HepG2 (cell line): Measurements from ENCODE around the gene FANCD2. TPM values are rescaled to one million over a fixed set of nuclear protein-coding genes. Genes with fewer than 3 reads are reported as not detected.

ENCODE experiments used
- MAX ChIP-seq: IDR thresholded peaks from 2 replicates; pipeline ENCODE4 v1.6.1; 2012; ENCODE audit warnings: inconsistent platforms
- NFIC ChIP-seq: IDR thresholded peaks from 2 replicates; pipeline ENCODE4 v1.6.1; 2012; ENCODE audit warnings: mild to moderate bottlenecking, low read length, inconsistent platforms
- TCF12 ChIP-seq, 2 experiments: fragments of 450-650 bp in 1 of 2; sonication (generic) in 1 of 2; formaldehyde crosslinking in 1 of 2; IDR thresholded peaks; 2 replicates each; pipeline versions ENCODE4 v1.6.1 to v1.8.0; 2017 to 2022; ENCODE audit warnings: antibody characterized with exemption in 1 of 2, mild to moderate bottlenecking in 1 of 2, missing genetic modification reagents in 1 of 2, moderate library complexity in 1 of 2
- TFAP4 ChIP-seq: sonication (generic); IDR thresholded peaks from 2 replicates; pipeline ENCODE4 v1.6.1; 2016; ENCODE audit warnings: low read depth, borderline replicate concordance
- ZMYM3 ChIP-seq: sonication (generic); formaldehyde crosslinking; IDR thresholded peaks from 2 replicates; pipeline ENCODE4 v1.5.1; 2020; ENCODE audit warnings: mild to moderate bottlenecking, missing genetic modification reagents
- ZNF121 ChIP-seq: sonication (generic); formaldehyde crosslinking; IDR thresholded peaks from 2 replicates; pipeline ENCODE4 v1.5.0; 2020; ENCODE audit warnings: mild to moderate bottlenecking, missing genetic modification reagents
- ZNF367 ChIP-seq: sonication (generic); formaldehyde crosslinking; IDR thresholded peaks from 2 replicates; pipeline ENCODE4 v1.4.0; 2020; ENCODE audit warnings: missing genetic modification reagents, borderline replicate concordance
- ZNF382 ChIP-seq: sonication (generic); formaldehyde crosslinking; IDR thresholded peaks from 2 replicates; pipeline ENCODE4 v1.5.0; 2020; ENCODE audit warnings: missing genetic modification reagents, mild to moderate bottlenecking, borderline replicate concordance
- ZNF451 ChIP-seq: sonication (generic); formaldehyde crosslinking; IDR thresholded peaks from 2 replicates; pipeline ENCODE4 v1.5.0; 2020; ENCODE audit warnings: mild to moderate bottlenecking, missing genetic modification reagents
- ZNF577 ChIP-seq: sonication (generic); formaldehyde crosslinking; IDR thresholded peaks from 2 replicates; pipeline ENCODE4 v1.4.0; 2020; ENCODE audit warnings: mild to moderate bottlenecking, low read depth, missing genetic modification reagents, borderline replicate concordance
- ZNF580 ChIP-seq: IDR thresholded peaks from 2 replicates; pipeline ENCODE4 v1.6.1; 2016; ENCODE audit warnings: low read depth, borderline replicate concordance
- polyA plus RNA-seq, 8 experiments: library from polyadenylated mRNA; depleted of rRNA in 3 of 8; stranded (reverse) in 7 of 8; unstranded in 1 of 8; fragments of >200 nt; fragmentation: Illumina TruSeq in 4 of 8; extraction: Trizol in 4 of 8; gene quantifications; 2 replicates each; pipeline versions ENCODE4 v1.2.1 to v1.2.3, GENCODE V29; 2011 to 2016; ENCODE audit warnings: low read depth in 4 of 8, missing spikeins in 1 of 8, mixed read lengths in 1 of 8; ENCODE audit not compliant: insufficient read depth in 1 of 8
- total RNA-seq, 5 experiments: library from RNA; depleted of rRNA; stranded (reverse); fragments of >200 nt; fragmentation: Illumina TruSeq; extraction: Trizol; gene quantifications; 2 replicates each; pipeline ENCODE4 v1.2.3, GENCODE V29; 2016; ENCODE audit warnings: low read depth in 1 of 5
- TF ChIP-seq, protein P1 (sequence below): IDR thresholded peaks from 2 replicates; pipeline ENCODE4 v1.6.1; 2016; ENCODE audit warnings: low read depth, missing genetic modification reagents, missing compliant biosample characterization
- TF ChIP-seq, protein P2 (sequence below): sonication (generic); formaldehyde crosslinking; IDR thresholded peaks from 2 replicates; pipeline ENCODE4 v1.4.0; 2020; ENCODE audit warnings: missing genetic modification reagents
- TF ChIP-seq, protein P3 (sequence below): IDR thresholded peaks from 2 replicates; pipeline ENCODE4 v1.6.1; 2016; ENCODE audit warnings: missing compliant biosample characterization, missing genetic modification reagents, borderline replicate concordance
- TF ChIP-seq, protein P4 (sequence below): sonication (generic); formaldehyde crosslinking; IDR thresholded peaks from 2 replicates; pipeline ENCODE4 v1.8.0; 2023; ENCODE audit warnings: mild to moderate bottlenecking, missing genetic modification reagents

Gene FANCD2
- total and polyA plus RNA-seq, 2 of the 13 experiments (the other 11 are each of a cell fraction or from before 2014, with no cell fraction given) = 10.1 to 42.0 TPM

- TF ChIP-seq ZNF577 (CRISPR knock-in tag) (no peak), TFAP4 (peak; percentile 98), MAX (peak; percentile 97), NFIC (peak; percentile 51; the same call in 1 of the 2 replicates), ZNF367 (CRISPR knock-in tag) (no peak), TCF12 (IDR thresholded peaks at IDR 0.05) (no peak), TCF12 (CRISPR knock-in tag; IDR thresholded peaks at IDR 0.05) (no peak), ZNF451 (CRISPR knock-in tag) (peak; percentile 74; the same call in 1 of the 2 replicates), ZNF580 (CRISPR knock-in tag) (peak; percentile 87), ZNF121 (CRISPR knock-in tag) (peak; percentile 60; the same call in 1 of the 2 replicates), ZNF382 (CRISPR knock-in tag) (no peak), ZMYM3 (no peak; the same call in 1 of the 2 replicates)
- TF ChIP-seq, protein P1, sequence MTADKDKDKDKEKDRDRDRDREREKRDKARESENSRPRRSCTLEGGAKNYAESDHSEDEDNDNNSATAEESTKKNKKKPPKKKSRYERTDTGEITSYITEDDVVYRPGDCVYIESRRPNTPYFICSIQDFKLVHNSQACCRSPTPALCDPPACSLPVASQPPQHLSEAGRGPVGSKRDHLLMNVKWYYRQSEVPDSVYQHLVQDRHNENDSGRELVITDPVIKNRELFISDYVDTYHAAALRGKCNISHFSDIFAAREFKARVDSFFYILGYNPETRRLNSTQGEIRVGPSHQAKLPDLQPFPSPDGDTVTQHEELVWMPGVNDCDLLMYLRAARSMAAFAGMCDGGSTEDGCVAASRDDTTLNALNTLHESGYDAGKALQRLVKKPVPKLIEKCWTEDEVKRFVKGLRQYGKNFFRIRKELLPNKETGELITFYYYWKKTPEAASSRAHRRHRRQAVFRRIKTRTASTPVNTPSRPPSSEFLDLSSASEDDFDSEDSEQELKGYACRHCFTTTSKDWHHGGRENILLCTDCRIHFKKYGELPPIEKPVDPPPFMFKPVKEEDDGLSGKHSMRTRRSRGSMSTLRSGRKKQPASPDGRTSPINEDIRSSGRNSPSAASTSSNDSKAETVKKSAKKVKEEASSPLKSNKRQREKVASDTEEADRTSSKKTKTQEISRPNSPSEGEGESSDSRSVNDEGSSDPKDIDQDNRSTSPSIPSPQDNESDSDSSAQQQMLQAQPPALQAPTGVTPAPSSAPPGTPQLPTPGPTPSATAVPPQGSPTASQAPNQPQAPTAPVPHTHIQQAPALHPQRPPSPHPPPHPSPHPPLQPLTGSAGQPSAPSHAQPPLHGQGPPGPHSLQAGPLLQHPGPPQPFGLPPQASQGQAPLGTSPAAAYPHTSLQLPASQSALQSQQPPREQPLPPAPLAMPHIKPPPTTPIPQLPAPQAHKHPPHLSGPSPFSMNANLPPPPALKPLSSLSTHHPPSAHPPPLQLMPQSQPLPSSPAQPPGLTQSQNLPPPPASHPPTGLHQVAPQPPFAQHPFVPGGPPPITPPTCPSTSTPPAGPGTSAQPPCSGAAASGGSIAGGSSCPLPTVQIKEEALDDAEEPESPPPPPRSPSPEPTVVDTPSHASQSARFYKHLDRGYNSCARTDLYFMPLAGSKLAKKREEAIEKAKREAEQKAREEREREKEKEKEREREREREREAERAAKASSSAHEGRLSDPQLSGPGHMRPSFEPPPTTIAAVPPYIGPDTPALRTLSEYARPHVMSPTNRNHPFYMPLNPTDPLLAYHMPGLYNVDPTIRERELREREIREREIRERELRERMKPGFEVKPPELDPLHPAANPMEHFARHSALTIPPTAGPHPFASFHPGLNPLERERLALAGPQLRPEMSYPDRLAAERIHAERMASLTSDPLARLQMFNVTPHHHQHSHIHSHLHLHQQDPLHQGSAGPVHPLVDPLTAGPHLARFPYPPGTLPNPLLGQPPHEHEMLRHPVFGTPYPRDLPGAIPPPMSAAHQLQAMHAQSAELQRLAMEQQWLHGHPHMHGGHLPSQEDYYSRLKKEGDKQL (CRISPR knock-in tag) = no peak; the same call in 1 of the 2 replicates
- TF ChIP-seq, protein P2, sequence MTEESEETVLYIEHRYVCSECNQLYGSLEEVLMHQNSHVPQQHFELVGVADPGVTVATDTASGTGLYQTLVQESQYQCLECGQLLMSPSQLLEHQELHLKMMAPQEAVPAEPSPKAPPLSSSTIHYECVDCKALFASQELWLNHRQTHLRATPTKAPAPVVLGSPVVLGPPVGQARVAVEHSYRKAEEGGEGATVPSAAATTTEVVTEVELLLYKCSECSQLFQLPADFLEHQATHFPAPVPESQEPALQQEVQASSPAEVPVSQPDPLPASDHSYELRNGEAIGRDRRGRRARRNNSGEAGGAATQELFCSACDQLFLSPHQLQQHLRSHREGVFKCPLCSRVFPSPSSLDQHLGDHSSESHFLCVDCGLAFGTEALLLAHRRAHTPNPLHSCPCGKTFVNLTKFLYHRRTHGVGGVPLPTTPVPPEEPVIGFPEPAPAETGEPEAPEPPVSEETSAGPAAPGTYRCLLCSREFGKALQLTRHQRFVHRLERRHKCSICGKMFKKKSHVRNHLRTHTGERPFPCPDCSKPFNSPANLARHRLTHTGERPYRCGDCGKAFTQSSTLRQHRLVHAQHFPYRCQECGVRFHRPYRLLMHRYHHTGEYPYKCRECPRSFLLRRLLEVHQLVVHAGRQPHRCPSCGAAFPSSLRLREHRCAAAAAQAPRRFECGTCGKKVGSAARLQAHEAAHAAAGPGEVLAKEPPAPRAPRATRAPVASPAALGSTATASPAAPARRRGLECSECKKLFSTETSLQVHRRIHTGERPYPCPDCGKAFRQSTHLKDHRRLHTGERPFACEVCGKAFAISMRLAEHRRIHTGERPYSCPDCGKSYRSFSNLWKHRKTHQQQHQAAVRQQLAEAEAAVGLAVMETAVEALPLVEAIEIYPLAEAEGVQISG (CRISPR knock-in tag) = peak; percentile 96
- TF ChIP-seq, protein P3, sequence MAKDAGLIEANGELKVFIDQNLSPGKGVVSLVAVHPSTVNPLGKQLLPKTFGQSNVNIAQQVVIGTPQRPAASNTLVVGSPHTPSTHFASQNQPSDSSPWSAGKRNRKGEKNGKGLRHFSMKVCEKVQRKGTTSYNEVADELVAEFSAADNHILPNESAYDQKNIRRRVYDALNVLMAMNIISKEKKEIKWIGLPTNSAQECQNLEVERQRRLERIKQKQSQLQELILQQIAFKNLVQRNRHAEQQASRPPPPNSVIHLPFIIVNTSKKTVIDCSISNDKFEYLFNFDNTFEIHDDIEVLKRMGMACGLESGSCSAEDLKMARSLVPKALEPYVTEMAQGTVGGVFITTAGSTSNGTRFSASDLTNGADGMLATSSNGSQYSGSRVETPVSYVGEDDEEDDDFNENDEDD = peak; percentile 100
- TF ChIP-seq, protein P4, sequence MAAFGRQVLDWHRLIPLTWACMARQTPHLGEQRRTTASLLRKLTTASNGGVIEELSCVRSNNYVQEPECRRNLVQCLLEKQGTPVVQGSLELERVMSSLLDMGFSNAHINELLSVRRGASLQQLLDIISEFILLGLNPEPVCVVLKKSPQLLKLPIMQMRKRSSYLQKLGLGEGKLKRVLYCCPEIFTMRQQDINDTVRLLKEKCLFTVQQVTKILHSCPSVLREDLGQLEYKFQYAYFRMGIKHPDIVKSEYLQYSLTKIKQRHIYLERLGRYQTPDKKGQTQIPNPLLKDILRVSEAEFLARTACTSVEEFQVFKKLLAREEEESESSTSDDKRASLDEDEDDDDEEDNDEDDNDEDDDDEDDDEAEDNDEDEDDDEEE (CRISPR knock-in tag) = no peak
Observed at GRCh38 chr3:10026084-10026890, at the start of gene FANCD2 (continued).
